ENCODE results near the gene YIF1A.

DNA sequence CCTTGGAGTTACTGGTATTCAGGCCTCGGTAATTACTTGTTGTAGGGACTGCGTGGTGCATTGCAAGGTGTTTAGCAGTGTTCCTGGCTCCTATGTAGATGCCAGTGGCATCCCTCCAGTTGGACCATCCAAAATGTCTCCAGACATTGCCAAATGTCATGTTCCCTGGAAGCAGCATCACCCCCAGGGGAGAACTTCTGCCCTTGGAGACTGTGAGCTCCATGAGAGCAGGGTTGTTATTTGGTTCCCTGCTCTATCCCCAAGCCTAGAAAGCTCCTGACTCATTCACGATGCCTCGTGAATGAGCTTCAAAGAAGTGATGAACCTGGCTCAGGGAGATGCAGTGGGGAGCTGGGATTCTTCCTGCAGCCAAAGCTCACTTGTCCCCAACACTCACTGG, 32.7 kb upstream of the YIF1A start:
- TF ChIP-seq, protein P1, sequence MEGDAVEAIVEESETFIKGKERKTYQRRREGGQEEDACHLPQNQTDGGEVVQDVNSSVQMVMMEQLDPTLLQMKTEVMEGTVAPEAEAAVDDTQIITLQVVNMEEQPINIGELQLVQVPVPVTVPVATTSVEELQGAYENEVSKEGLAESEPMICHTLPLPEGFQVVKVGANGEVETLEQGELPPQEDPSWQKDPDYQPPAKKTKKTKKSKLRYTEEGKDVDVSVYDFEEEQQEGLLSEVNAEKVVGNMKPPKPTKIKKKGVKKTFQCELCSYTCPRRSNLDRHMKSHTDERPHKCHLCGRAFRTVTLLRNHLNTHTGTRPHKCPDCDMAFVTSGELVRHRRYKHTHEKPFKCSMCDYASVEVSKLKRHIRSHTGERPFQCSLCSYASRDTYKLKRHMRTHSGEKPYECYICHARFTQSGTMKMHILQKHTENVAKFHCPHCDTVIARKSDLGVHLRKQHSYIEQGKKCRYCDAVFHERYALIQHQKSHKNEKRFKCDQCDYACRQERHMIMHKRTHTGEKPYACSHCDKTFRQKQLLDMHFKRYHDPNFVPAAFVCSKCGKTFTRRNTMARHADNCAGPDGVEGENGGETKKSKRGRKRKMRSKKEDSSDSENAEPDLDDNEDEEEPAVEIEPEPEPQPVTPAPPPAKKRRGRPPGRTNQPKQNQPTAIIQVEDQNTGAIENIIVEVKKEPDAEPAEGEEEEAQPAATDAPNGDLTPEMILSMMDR (IDR thresholded peaks at IDR 0.05) = no peak
- no peak for TF ChIP-seq ZFX (IDR thresholded peaks at IDR 0.05; ENCODE audit: borderline replicate concordance)
